ENCODE measurements around the gene RP2. TPM values are rescaled to one million over a fixed set of nuclear protein-coding genes. Genes with fewer than 3 reads are reported as not detected.

Gene RP2
- total RNA-seq, 1 experiment from 2014 or later: 5.7 TPM

GRCh38 chrX:46850771-46851170 lies 13.9 kb downstream of the RP2 start:
- no TSS peak for BruUV-seq (replicated peaks)
- H3K4me2 ChIP-seq (ENCODE audit: low read length): no peak overlapping the region
- no peaks in the 10 kb centered on the region for H3K36me3 ChIP-seq (ENCODE audit: control insufficient read depth in 1 of 2, insufficient read depth in 2 of 2, low read length in 2 of 2)
- H3K4me3 ChIP-seq (replicated peaks in 1 of 2; ENCODE audit: low read depth in 1 of 2, low read length in 2 of 2): no peak overlapping the region
- H3K27me3 ChIP-seq (ENCODE audit: insufficient read depth, low read length): no peaks in the 10 kb centered on the region
- no peaks in the 10 kb centered on the region for H3K9me3 ChIP-seq (ENCODE audit: control insufficient read depth in 1 of 2, insufficient read depth in 1 of 2, low read depth in 1 of 2, low read length in 2 of 2)
- no peak overlapping the region for H3K9ac ChIP-seq (ENCODE audit: low read length)
- no peaks in the 10 kb centered on the region for H3K4me1 ChIP-seq (ENCODE audit: control insufficient read depth in 1 of 2, insufficient read depth in 2 of 2, low read length in 2 of 2)
- ChIA-PET CTCF (no interaction called here), POLR2A (no interaction called here), RAD21 (ENCODE audit: low non-redundant PET in 1 of 2, low total read pairs in 2 of 2, uncharacterized antibody in 2 of 2, unreplicated experiment in 2 of 2) (no interaction called here)
- H4K20me1 ChIP-seq (ENCODE audit: insufficient read depth): no peaks in the 10 kb centered on the region
- peaks cover 5% of the 10 kb centered on the region; the same call in 1 of the 2 replicates for H3K79me2 ChIP-seq (ENCODE audit: insufficient read depth, low read length)
- no peak overlapping the region for H3K27ac ChIP-seq (ENCODE audit: low read depth, low read length)
- no peak overlapping the region for H2AFZ ChIP-seq (ENCODE audit: low read depth, low read length, poor library complexity, severe bottlenecking)
- intact Hi-C loops (cut with micrococcal nuclease): no loop called here
- no peak for TF ChIP-seq FOSL1 (IDR thresholded peaks at IDR 0.05; ENCODE audit: low read depth)
- no peak for TF ChIP-seq CBX3 (IDR thresholded peaks at IDR 0.05; ENCODE audit: low read depth)
- TF ChIP-seq ELF1 (IDR thresholded peaks at IDR 0.05; ENCODE audit: borderline replicate concordance, low read depth): no peak
- no peaks in the 10 kb centered on the region for H3K9me2 ChIP-seq (ENCODE audit: insufficient read depth)
- DNase-seq (ENCODE audit: low read depth, low spot score) (no peak), ATAC-seq (no peak)

GRCh38 chrX:46856483-46856882 lies 19.6 kb downstream of the RP2 start:
- Histone ChIP-seq H3K4me1 (ENCODE audit: control insufficient read depth in 1 of 2, insufficient read depth in 2 of 2, low read length in 2 of 2) (no peaks in the 10 kb centered on the region), H3K27ac (ENCODE audit: low read depth, low read length) (no peak overlapping the region), H2AFZ (ENCODE audit: low read depth, low read length, poor library complexity, severe bottlenecking) (no peak overlapping the region), H3K9me3 (ENCODE audit: control insufficient read depth in 1 of 2, insufficient read depth in 1 of 2, low read depth in 1 of 2, low read length in 2 of 2) (no peaks in the 10 kb centered on the region), H3K27me3 (ENCODE audit: insufficient read depth, low read length) (no peaks in the 10 kb centered on the region), H3K4me3 (replicated peaks in 1 of 2; ENCODE audit: low read depth in 1 of 2, low read length in 2 of 2) (no peak overlapping the region), H3K36me3 (ENCODE audit: control insufficient read depth in 1 of 2, insufficient read depth in 2 of 2, low read length in 2 of 2) (no peaks in the 10 kb centered on the region), H3K9me2 (ENCODE audit: insufficient read depth) (no peaks in the 10 kb centered on the region), H3K4me2 (ENCODE audit: low read length) (no peak overlapping the region), H3K79me2 (ENCODE audit: insufficient read depth, low read length) (no peaks in the 10 kb centered on the region), H3K9ac (ENCODE audit: low read length) (no peak overlapping the region), H4K20me1 (ENCODE audit: insufficient read depth) (no peaks in the 10 kb centered on the region)
- no TSS peak for BruUV-seq (replicated peaks)
- ChIA-PET CTCF (no interaction called here), RAD21 (ENCODE audit: low non-redundant PET in 1 of 2, low total read pairs in 2 of 2, uncharacterized antibody in 2 of 2, unreplicated experiment in 2 of 2) (no interaction called here), POLR2A (no interaction called here)
- TF ChIP-seq EGR1 (IDR thresholded peaks at IDR 0.05; ENCODE audit: low read depth) (no peak), TCF7L2 (IDR thresholded peaks at IDR 0.05; ENCODE audit: borderline replicate concordance, extremely low read depth, insufficient read depth, insufficient read length) (no peak), CTCF (IDR thresholded peaks at IDR 0.05 in 2 of 3, conservative IDR thresholded peaks at IDR 0.05 in 1 of 3; ENCODE audit: borderline replicate concordance in 1 of 3, insufficient read depth in 1 of 3, low read depth in 2 of 3, low read length in 2 of 3) (no peak)
- ATAC-seq (no peak), DNase-seq (ENCODE audit: low read depth, low spot score) (no peak)
- intact Hi-C loops (cut with micrococcal nuclease): no loop called here

Data from HCT116 (cell line).